HG03432 (cell line): ENCODE data around the gene RAB43.
"Not testable (repeated sequence)": the region's sequence is repeated elsewhere in the genome, so short reads cannot be mapped to it uniquely, and the experiment has no call there.

Experiments used
- ATAC-seq: cut with Tn5 transposase; IDR thresholded peaks from one replicate; pipeline ENCODE4 v1.9.1; 2021; ENCODE audit warnings: mild to moderate bottlenecking, moderate library complexity; ENCODE audit not compliant: unreplicated experiment

RAB43 gene

GRCh38 chr3:129100274-129100673 lies 21.3 kb downstream of the RAB43 start:
- no peak for ATAC-seq

GRCh38 chr3:129095285-129095684 lies 26.3 kb downstream of the RAB43 start:
- no peak for ATAC-seq

GRCh38 chr3:129088312-129088711 lies 33.3 kb downstream of the RAB43 start:
- not testable (repeated sequence) for ATAC-seq

- peak; percentile 61 for ATAC-seq
These were observed 33.7 kb downstream of the RAB43 start for GRCh38 chr3:129087904-129088303.

- no peak for ATAC-seq
These were observed 34.4 kb downstream of the RAB43 start for GRCh38 chr3:129087138-129087702.

GRCh38 chr3:129085818-129086217 lies 35.8 kb downstream of the RAB43 start:
- ATAC-seq, result no peak

- ATAC-seq, result no peak
These were observed 36.4 kb downstream of the RAB43 start for GRCh38 chr3:129085165-129085715.

- no peak for ATAC-seq
These were observed 37.1 kb downstream of the RAB43 start for GRCh38 chr3:129084501-129084900.

- ATAC-seq, result no peak
These were observed 39.6 kb downstream of the RAB43 start for GRCh38 chr3:129082026-129082425.

- ATAC-seq, result no peak
These were observed 40.1 kb downstream of the RAB43 start for GRCh38 chr3:129081503-129081902.

GRCh38 chr3:129078510-129078909 lies 43.1 kb downstream of the RAB43 start:
- no peak for ATAC-seq

- ATAC-seq, result no peak
These were observed 44.4 kb downstream of the RAB43 start for GRCh38 chr3:129077222-129077621.

- ATAC-seq, result no peak
These were observed 51.3 kb downstream of the RAB43 start for GRCh38 chr3:129070086-129070885.

GRCh38 chr3:129069313-129070085 lies 52.1 kb downstream of the RAB43 start:
- not testable (repeated sequence) for ATAC-seq

GRCh38 chr3:129068291-129068886 lies 53.2 kb downstream of the RAB43 start:
- no peak for ATAC-seq

- not testable (repeated sequence) for ATAC-seq
These were observed 53.9 kb downstream of the RAB43 start for GRCh38 chr3:129067719-129068118.

- no peak for ATAC-seq
These were observed 55.9 kb downstream of the RAB43 start for GRCh38 chr3:129065720-129066073.

- no peak for ATAC-seq
These were observed 56.4 kb downstream of the RAB43 start for GRCh38 chr3:129065016-129065719.

- no peak for ATAC-seq
These were observed 57.6 kb downstream of the RAB43 start for GRCh38 chr3:129063841-129064482.

GRCh38 chr3:129063091-129063640 lies 58.4 kb downstream of the RAB43 start:
- no peak for ATAC-seq
